HG03575 (cell line): ENCODE data around the gene PKD1.

Source experiments
- ATAC-seq: cut with Tn5 transposase; IDR thresholded peaks from one replicate; pipeline ENCODE4 v1.9.1; 2021; ENCODE audit not compliant: unreplicated experiment, insufficient number of reproducible peaks, low FRiP score; ENCODE audit errors: extremely low read depth

PKD1 gene

GRCh38 chr16:2043667-2044451 lies 91.8 kb downstream of the PKD1 start:
- no peak for ATAC-seq

GRCh38 chr16:2042986-2043666 lies 92.6 kb downstream of the PKD1 start:
- no peak for ATAC-seq

- ATAC-seq = no peak
Observed at GRCh38 chr16:2042171-2042985, 93.3 kb downstream of the PKD1 start.

- no peak for ATAC-seq
Observed at GRCh38 chr16:2040787-2041522, 94.7 kb downstream of the PKD1 start.

GRCh38 chr16:2040041-2040786 lies 95.5 kb downstream of the PKD1 start:
- ATAC-seq = no peak

- no peak for ATAC-seq
Observed at GRCh38 chr16:2039274-2040031, 96.2 kb downstream of the PKD1 start.
